GM18520 (cell line): ENCODE results near the gene RNU6-9.

Experiments used
- ATAC-seq: cut with Tn5 transposase; IDR thresholded peaks from one replicate; pipeline ENCODE4 v1.9.1; 2021; ENCODE audit not compliant: unreplicated experiment

RNU6-9 gene

GRCh38 chr19:896434-896833, 3.1 kb downstream of the RNU6-9 start:
- ATAC-seq, result no peak

- no peak for ATAC-seq
Measured at GRCh38 chr19:896999-897398, 3.7 kb downstream of the RNU6-9 start.

- ATAC-seq, result no peak
Measured at GRCh38 chr19:897442-898039, 4.3 kb downstream of the RNU6-9 start.

- no peak for ATAC-seq
Measured at GRCh38 chr19:898663-899062, 5.4 kb downstream of the RNU6-9 start.

DNA sequence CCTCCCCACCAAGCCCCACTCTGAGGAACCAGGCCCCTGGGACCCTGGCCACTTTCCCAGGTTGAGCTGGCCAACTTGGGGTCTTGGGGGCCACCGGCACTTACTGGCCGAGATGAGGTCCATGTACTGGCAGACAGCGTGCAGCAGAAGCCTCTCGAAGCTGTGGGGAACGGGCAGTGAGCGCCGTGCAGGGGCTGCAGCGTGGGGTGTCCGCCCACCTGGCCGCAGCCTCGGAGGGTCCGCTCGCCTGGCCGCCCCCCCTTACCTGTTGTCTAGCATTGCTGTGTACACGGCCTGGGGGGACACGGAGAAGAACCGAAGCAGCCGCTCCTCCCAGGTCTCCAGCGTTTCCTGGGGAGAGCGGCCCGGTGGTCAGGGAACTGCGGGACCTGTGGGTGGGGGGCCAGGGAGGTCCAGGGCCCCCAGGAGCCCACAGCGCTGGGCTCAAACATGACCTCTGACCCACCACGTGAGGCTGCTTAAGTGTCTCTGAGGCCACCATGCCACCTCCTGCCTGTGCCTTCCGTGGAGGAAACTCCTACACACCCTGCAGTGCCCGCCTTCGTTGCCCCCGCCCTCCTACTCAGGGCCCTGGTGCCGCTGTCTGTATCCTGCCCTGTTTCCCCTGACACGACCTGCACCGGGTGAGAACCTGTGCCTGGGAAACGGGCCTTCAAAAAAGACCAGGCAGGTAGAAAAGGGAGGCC, 6.2 kb downstream of the RNU6-9 start:
- ATAC-seq, result no peak

- ATAC-seq, result no peak
Measured at GRCh38 chr19:900043-900301, 6.7 kb downstream of the RNU6-9 start.

- no peak for ATAC-seq
Measured at GRCh38 chr19:900302-901111, 7.2 kb downstream of the RNU6-9 start.

DNA sequence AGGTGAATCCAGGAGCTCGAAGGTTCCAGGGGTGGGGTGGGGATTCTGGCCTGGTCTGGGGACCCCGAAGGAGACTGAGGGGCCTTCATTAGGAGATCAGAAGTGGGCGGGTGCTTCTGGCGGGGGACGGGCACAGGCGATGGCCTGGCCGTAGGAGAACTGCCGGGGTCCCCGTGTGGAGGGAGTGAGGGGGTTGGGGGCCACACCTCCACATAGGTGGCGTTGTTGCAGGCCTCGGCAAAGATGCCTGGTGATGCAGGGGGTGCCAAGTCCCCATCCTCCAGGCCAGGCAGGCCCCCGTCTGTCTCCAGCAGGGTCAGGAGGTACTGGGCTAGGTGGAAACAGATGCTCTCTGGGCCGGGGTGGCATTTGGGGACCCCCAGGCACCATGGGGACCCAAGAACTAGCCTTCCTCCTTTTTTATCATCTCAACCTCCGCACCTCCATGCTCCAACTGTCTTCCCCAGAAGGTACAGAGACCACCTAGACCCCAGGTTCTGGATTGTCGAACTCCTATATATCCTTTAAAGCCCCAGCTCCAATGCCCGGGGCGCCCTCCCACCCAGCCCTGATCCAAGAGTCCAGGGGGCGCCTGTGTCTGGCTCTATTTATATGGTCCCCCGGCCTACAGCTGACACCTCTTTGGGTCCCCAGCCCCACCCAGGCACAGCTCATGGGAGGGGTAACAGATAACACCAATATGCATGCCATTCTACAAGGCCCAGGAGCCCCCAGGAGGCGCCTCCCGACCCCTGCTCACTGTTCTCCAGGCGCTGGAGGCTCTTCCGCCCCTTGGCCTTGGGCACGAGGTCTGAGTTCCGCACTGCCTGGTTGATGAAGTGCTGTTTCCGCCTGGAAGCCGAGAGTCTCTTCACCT, 8.2 kb downstream of the RNU6-9 start:
- ATAC-seq, result no peak

DNA sequence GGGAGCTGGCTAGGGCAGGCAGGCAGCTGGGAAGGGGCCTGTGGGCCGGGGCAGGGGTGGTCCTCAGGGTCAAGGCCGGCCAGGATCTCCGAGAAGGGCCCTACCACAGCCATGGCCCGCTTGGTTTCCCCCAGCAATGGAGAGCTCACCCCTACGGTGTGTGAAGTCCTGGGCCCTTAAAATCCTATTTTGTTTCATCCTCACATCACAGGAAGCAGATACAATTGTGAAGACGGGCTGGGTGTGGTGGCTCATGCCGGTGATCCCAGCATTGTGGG, 8.7 kb downstream of the RNU6-9 start:
- no peak for ATAC-seq

DNA sequence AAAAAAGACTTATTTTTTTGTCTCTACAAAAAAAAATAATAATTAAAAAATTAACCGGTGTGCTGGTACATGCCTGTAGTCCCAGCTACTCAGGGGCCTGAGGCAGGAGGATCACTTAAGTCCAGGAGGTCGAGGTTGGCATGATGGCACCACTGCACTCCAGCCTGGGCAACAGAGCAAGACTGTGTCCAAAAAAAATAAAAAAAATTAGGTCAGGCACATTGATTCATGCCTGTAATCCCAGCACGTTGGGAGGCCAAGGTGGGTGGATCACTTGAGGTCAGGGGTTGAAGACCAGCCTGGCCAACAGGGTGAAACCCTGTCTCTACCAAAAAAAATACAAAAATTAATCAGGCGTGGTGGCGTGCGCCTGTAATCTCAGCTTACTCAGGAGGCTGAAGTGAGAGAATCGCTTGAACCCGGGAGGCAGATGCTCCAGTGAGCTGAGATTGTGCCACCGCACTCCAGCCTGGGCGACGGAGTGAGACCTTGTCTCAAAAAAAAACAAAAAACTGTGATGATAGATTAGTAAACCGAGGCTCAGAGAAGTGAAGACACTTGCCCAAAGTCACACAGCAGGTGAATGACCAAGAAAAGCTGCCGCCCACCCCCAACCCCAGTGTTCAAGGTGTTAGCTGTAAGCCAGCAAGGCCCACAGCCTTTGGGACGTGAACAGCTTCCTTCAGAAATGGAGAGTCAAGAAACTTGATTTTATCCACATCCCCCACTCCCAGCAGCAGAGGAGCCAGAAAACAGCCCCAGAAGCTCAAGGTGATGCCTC, 9.4 kb downstream of the RNU6-9 start:
- no peak for ATAC-seq

- ATAC-seq, result no peak
Measured at GRCh38 chr19:903266-903797, 10.0 kb downstream of the RNU6-9 start.

GRCh38 chr19:904545-904944, 11.3 kb downstream of the RNU6-9 start:
- no peak for ATAC-seq

DNA sequence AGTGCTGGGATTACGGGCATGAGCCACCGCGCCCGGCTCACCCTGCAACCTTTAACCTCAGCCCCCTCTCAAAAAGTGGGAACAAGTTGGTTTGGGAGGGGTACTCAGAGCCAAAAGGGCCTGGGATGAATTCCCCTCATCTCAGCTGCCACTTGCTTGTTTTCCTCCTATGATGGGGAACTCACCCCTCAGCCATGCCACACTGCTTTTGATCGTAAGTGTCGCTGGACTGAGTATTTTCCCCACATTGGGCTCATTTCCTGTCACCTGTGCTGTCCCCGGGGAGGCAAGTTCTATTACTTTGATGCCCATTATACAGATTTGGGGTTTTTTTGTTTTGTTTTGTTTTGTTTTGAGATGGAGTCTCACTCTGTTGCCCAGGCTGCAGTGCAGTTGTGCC, 13.2 kb downstream of the RNU6-9 start:
- no peak for ATAC-seq

- ATAC-seq, result no peak
Measured at GRCh38 chr19:907183-907853, 14.0 kb downstream of the RNU6-9 start.

DNA sequence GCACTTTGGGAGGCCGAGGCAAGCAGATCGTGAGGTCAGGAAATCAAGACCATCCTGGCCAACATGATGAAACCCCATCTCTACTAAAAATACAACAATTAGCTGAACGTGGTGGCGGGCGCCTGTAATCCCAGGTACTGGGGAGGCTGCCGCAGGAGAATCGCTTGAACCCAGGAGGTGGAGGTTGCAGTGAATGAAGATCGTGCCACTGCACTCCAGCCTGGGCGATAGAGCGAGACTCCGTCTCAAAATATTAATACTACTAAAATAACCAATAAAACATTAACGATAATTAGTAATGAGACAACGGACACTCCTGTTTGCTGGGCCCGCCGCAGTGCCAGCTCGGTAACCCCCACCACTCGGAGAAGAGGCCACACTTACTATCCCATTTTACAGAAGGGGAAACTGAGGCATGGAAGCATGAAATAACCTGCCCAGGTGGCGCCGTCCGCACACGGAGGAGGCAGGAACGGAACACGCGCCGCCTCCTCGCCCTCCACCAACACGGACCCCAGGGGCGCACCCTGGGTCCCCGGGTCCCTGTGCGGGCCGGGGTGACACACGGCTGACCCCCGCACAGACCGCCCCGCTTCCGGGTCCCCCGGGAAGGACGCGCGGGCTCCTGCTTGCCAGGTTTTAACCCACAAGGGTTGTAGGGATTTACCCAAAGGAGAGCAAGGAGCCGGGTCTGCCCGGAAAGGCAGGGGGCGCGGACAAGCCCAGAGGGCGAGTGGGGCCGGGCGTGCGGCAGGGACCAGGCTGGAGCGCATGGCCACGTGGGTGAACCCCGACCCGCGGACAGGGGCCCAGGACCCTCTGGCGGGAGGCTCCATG, 18.1 kb downstream of the RNU6-9 start:
- no peak for ATAC-seq

DNA sequence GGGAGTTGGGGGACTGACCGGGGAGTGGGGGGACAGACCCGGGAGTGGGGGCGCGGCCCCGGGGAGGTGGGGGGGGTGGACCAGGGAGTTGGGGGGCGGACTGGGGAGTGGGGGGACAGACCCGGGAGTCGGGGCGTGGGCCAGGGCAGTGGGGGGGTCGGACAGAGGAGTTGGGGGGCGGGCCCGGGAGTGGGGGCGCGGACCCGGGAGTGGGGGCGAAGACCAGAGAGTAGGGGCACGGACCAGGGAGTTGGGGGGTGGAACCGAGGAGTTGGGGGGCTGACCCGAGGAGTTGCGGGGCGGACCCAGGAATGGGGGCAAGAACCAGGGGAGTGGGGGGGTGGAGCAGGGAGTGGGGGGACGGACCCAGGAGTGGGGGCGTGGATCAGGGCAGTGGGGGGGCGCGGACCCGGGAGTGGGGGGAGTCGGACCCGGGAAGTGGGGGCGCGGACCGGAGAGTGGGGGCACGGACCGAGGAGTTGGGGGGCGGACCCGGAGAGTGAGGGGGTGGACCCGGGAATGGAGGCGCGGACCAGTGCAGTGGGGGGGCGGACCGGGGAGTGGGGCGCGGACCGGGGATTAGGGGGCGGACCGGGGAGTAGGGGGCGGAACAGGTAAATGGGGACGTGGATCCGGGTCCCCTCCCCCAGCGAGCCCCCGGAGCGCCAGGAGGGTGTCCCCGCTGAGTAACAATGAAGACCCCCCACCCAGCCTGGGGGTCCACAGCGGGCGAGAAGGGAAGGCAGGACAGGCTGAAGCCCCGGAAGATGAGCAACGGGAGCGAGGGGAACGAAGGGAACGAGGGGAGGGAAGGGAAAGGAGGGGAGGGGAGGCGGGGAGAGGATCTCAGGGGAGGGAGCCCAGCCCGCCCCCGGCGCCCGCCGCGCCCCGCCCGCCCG, 19.1 kb downstream of the RNU6-9 start:
- no peak for ATAC-seq

GRCh38 chr19:913080-913748, 19.9 kb downstream of the RNU6-9 start, which contains the start of gene R3HDM4:
R3HDM4 (minus strand) TSS chr19:913219; CDS start chr19:913157, 62 bp downstream.
- ATAC-seq, result peak; percentile 45
